CD4-positive, alpha-beta T cell treated with Interferon gamma for 1 hour (primary cell): Measurements from ENCODE around the gene KLF3.

Experiments used
- DNase-seq: peaks from one replicate; pipeline ENCODE4 v3.0.0-alpha.2; 2020

Gene KLF3

GRCh38 chr4:38656111-38656510 is 7.9 kb upstream of the KLF3 start:
- DNase-seq: no peak

GRCh38 chr4:38659346-38659745 is 4.7 kb upstream of the KLF3 start:
- no peak for DNase-seq

GRCh38 chr4:38660838-38661237 is 3.2 kb upstream of the KLF3 start:
- DNase-seq: no peak

DNA sequence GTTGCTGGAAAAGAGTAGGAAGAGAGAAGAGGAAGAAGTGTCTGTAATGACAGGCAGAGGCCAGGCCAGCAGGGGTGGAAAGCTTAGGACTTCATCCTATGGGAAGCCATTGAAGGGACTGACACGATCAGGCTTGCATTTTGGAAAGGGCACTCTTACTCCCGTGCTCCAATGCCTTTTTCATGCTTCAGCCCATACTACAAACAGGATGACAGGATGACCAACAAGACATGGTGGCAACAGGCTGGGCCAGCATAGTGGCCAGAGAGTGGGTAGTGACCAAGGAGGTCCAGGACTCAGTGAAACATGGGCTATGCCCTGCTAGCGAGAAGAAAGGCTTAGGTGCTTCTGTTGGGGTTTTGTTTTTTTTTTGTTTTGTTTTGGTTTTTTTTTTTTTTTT is 2.6 kb upstream of the KLF3 start:
- no peak for DNase-seq

DNA sequence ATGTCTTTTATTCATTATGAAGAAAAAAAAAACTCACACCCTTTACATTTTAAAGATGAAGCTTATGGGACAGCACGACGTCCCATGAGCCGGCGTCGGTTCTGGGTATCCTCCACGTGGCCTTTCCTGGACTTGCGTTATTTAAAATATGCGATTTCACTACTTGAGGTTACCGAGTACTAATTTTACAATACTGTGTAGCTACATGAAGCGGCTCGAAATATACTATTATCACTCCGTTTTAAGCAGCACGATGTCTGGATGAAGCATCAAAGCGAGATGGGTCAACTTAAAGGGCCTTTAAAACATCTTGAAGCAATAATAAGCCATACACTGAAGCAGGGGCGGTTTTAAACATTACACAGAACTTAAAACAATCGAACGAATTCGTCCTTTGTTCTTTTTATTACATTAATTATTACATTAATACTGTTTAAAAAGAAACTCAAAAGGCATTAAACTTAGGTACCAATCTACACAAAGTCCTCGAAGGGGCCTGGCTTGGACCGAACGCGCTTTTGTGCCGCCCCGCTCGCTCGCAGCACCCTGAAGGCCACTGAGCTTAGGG is 1.4 kb upstream of the KLF3 start:
- no peak for DNase-seq

DNA sequence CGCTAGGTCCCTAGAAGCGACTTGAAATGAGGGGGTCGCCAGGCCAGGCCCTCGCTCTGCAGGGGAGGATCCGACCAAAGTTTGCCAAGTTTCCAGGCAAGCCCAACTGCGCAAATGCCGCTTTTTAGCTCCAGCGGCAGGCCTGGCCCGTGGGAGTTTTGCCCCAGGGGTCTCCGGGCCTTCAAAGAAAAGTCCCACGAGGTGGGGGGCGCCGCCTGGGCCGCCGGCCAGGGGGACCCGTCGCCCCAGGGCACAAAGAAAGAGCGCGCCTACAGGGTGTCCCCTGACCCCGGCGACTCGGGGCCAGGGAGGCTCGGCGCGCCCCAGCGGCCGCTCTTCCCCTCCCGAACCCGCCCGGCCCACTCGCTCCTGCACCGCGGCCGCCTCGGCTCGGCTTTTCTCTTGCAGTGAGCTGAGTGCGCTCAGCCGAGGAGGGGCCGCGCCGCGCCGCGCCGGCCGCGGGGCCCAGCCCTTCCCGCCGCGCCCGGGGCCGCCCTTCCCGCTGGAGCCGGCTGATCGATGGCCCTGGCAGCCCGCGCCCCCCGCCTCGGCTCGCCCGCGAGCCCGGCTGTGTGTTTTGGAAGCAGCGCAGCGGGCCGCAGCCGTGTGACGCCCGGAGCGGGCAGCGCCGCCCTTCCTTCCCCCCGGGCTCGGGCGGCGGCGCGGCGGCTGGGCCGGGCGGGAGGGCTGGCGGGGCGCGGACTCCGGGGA is 754 bp upstream of the KLF3 start:
- no peak for DNase-seq

GRCh38 chr4:38664706-38665401 is 855 bp downstream of the KLF3 start:
- peak; percentile 48 for DNase-seq

- no peak for DNase-seq
These were observed 1.8 kb downstream of the KLF3 start for GRCh38 chr4:38665551-38666411.

- DNase-seq: no peak
These were observed 2.7 kb downstream of the KLF3 start for GRCh38 chr4:38666766-38667084.

DNA sequence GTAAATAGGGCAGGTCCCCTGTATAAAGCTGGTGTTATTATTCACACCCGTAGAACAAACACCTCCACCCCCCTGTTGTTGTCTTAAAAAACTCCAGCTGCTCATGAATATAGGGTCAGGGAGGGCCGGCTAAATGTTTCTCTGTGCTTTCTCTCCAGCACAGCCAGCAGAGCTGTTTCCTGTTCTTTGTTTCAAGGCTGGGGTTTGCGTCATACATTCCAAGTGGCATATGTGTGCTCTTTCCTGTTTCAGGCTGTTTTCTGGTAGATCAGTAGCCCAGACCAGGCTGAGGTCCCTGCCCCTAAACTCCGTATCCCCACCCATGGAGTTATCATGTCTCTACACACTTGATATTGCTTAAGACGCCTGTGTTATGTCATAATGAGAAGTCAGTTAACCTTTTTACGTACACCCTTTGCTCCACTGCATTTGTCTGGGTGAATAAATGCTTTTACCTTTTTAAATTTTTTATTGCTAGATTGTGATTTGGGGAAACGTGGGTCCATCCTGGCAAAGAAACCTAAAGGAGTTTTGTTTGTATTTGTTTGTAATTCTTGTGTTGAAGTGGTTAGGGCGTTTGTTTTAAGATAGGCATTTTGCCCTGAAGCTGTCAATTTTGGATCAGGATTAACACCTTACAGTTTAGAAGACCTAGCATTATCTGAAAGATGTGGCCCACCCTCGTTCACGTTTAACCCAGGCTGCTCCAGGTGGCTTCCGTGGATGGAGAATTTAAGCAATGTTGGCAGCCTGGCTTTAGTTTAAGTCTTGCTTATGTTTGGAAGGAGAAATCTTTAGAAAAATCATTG is 3.3 kb downstream of the KLF3 start:
- DNase-seq: peak; percentile 86

DNA sequence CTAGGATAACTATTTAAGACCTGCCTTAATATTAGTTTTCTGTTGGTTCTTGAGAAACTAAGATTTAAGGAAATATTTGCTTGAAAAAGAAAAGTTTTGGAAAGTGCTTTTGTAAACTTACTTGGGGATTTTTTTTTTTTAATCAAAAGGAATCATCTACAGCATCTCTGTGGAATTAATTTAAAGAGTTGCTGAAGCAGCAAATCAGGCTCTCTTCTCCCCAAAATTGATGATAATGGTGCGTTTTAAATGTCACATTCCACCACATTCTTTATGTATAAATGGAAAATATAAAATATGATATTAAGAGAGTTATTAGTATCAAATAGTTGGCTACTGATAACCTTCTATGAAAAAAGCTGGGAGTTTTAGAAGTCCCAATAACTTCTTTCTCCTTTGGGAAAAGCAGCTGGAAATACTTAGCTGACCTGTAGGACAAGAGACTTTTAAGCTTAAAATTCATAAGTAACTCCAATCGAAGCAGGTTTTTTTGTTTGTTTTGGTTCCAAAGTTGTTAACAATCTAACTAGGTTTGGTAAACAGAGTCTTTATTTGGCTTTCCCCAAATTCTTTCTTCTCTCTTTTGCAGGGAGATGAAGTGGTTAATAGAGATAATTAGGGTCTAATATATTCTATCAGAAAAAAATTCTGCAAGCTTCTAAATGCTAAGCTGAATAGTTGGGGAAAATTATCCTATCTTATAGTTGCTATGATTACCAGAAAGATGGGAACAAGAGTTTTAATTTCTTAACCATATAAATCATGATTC is 4.4 kb downstream of the KLF3 start:
- DNase-seq: no peak

- no peak for DNase-seq
These were observed 5.2 kb downstream of the KLF3 start for GRCh38 chr4:38669208-38669607.

DNA sequence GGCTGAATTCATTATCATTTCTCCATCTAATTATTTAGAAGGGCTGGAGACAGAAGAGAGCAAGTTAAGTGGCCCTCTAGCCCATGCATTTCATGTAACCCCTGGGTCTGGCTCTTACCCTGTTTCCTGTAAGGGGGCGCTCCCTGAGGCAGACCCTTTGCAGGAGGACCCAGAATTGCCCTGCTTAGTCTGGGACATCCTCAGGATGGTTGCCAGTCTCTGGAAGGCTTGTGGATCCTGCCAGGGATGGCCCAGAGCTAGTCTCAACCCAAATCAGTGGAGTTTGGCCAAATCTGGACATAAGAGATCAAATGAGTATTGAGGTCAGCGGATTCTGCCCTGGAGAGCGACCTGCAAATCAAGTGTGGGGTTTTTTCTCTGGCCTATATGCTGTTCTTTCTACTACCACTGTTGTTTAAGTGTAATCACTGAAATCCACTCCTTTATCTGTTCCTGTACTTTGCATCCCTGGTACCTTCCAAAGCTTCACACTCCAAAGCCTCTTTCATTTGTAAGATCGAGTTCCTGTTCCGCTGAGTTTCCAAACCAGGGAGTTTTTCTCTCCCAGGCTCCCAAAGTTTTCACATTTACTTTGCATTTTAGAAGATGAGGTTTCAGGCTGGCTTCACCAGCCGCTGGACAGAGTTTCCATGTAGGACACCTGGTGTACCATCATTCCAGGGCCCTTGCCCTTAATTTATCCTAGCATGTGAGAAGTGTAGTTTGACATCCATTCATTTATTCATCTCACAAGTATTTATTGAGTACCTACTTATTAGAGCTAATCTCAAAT is 6.3 kb downstream of the KLF3 start:
- no peak for DNase-seq

GRCh38 chr4:38670939-38671591 is 7.1 kb downstream of the KLF3 start:
- peak; percentile 19 for DNase-seq

GRCh38 chr4:38671592-38671940 is 7.6 kb downstream of the KLF3 start:
- peak; percentile 62 for DNase-seq

GRCh38 chr4:38672074-38672396 is 8.0 kb downstream of the KLF3 start:
- DNase-seq: no peak

- no peak for DNase-seq
These were observed 8.6 kb downstream of the KLF3 start for GRCh38 chr4:38672397-38673129.

DNA sequence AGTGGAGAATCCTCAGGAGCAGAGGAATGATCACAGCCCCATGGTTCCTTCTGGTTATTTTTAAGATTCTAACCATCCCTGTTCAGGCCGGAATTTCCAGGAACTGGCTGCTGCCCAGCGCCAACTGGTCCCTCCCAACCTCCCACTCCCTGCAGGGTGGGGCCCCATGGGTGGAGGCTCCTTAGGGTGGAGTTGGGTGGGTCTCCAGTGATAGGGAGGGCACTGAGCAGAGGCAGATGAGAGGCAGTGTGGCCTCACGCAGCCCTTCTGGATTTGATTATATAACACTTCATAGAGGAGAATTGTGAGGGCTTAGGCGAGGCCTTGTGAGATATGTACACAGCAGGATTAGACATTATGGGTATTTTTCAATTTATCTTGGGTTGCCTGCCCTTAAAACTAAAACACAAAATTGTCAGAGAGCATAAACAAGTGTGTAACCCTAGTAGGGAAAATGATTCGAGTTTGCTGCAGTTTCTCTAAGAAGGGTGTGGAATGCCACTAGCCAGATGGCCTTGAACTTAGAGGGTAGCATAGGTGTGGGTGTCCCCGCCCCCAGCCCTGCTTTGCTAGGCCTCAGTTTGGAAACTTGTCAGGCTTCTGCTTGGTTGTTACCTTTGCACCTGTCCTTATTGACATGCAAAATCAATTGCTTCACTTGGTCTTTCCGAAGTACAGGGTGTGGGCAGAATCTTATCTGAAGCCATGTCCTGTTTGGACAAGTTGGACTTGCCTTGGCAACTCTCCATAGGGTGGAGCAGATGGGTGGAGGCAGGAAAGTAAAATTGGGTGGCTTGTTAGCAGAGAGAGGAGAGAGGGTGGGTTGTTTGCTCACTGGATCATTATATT is 9.4 kb downstream of the KLF3 start:
- DNase-seq: no peak
